ENCODE measurements around the gene MYRIP.

MYRIP gene

GRCh38 chr3:40290396-40290795 is 481.0 kb downstream of the MYRIP start:
- no peak overlapping the region for H3K4me3 ChIP-seq (ENCODE audit: control insufficient read depth, low read depth, low read length)
- TF ChIP-seq CTCF (IDR thresholded peaks at IDR 0.05; ENCODE audit: control insufficient read depth, insufficient read depth, low read depth, low read length, missing control alignments), result no peak
- no peak for DNase-seq (ENCODE audit: low read depth)

GRCh38 chr3:40291471-40291870 is 482.1 kb downstream of the MYRIP start:
- DNase-seq (ENCODE audit: low read depth), result no peak
- no peak for TF ChIP-seq CTCF (IDR thresholded peaks at IDR 0.05; ENCODE audit: control insufficient read depth, insufficient read depth, low read depth, low read length, missing control alignments)
- H3K4me3 ChIP-seq (ENCODE audit: control insufficient read depth, low read depth, low read length), result no peak overlapping the region

- DNase-seq (ENCODE audit: low read depth), result no peak
- no peak overlapping the region for H3K4me3 ChIP-seq (ENCODE audit: control insufficient read depth, low read depth, low read length)
- no peak for TF ChIP-seq CTCF (IDR thresholded peaks at IDR 0.05; ENCODE audit: control insufficient read depth, insufficient read depth, low read depth, low read length, missing control alignments)
Observed at GRCh38 chr3:40292637-40293349, 483.4 kb downstream of the MYRIP start.

GRCh38 chr3:40294434-40294833 is 485.0 kb downstream of the MYRIP start:
- DNase-seq (ENCODE audit: low read depth), result no peak
- no peak for TF ChIP-seq CTCF (IDR thresholded peaks at IDR 0.05; ENCODE audit: control insufficient read depth, insufficient read depth, low read depth, low read length, missing control alignments)
- no peak overlapping the region for H3K4me3 ChIP-seq (ENCODE audit: control insufficient read depth, low read depth, low read length)

- TF ChIP-seq CTCF (IDR thresholded peaks at IDR 0.05; ENCODE audit: control insufficient read depth, insufficient read depth, low read depth, low read length, missing control alignments), result no peak
- DNase-seq (ENCODE audit: low read depth), result no peak
- no peak overlapping the region for H3K4me3 ChIP-seq (ENCODE audit: control insufficient read depth, low read depth, low read length)
Observed at GRCh38 chr3:40298075-40298474, 488.7 kb downstream of the MYRIP start.

- no peak for DNase-seq (ENCODE audit: low read depth)
Observed at GRCh38 chr3:40299130-40299720, 489.8 kb downstream of the MYRIP start.

More at GRCh38 chr3:40299130-40299720, 489.8 kb downstream of the MYRIP start:
- TF ChIP-seq CTCF (IDR thresholded peaks at IDR 0.05; ENCODE audit: control insufficient read depth, insufficient read depth, low read depth, low read length, missing control alignments), result no peak
- no peak overlapping the region for H3K4me3 ChIP-seq (ENCODE audit: control insufficient read depth, low read depth, low read length)

Measured in AG09309 (cell line).